HepG2 (cell line): ENCODE data around the gene SMYD5. TPM values are rescaled to one million over a fixed set of nuclear protein-coding genes. Genes with fewer than 3 reads are reported as not detected.

Experiments used
- ATF1 ChIP-seq: IDR thresholded peaks from 2 replicates; pipeline ENCODE4 v1.6.1; 2016; ENCODE audit warnings: mild to moderate bottlenecking, control low read depth
- BCL6 ChIP-seq: IDR thresholded peaks from 2 replicates; pipeline ENCODE4 v1.6.1; 2016; ENCODE audit warnings: missing genetic modification reagents, missing compliant biosample characterization
- BHLHE40 ChIP-seq: IDR thresholded peaks from 2 replicates; pipeline ENCODE4 v1.6.1; 2011; ENCODE audit warnings: low read length, improper control_type of control experiment
- FOXC1 ChIP-seq: sonication (generic); formaldehyde crosslinking; IDR thresholded peaks from 2 replicates; pipeline ENCODE4 v1.8.0; 2022; ENCODE audit warnings: mild to moderate bottlenecking, missing genetic modification reagents, borderline replicate concordance
- KLF12 ChIP-seq: sonication (generic); formaldehyde crosslinking; IDR thresholded peaks from 2 replicates; pipeline ENCODE4 v1.4.0; 2020; ENCODE audit warnings: missing genetic modification reagents, borderline replicate concordance
- NFKB2 ChIP-seq: sonication (generic); formaldehyde crosslinking; IDR thresholded peaks from 2 replicates; pipeline ENCODE4 v1.4.0; 2020; ENCODE audit warnings: missing genetic modification reagents, borderline replicate concordance
- NR2C2 ChIP-seq: sonication (generic); formaldehyde crosslinking; IDR thresholded peaks from 2 replicates; pipeline ENCODE4 v1.4.0; 2020; ENCODE audit warnings: missing genetic modification reagents, mild to moderate bottlenecking, moderate library complexity, borderline replicate concordance
- RNF2 ChIP-seq: fragments of 450-650 bp; conservative IDR thresholded peaks from 2 replicates; pipeline ENCODE4 v1.6.1; 2016; ENCODE audit warnings: low read depth
- SRF ChIP-seq: IDR thresholded peaks from 2 replicates; pipeline ENCODE4 v1.6.1; 2011; ENCODE audit warnings: mild to moderate bottlenecking, low read depth, low read length, moderate library complexity
- STAG1 ChIP-seq: sonication (generic); formaldehyde crosslinking; IDR thresholded peaks from 2 replicates; pipeline ENCODE4 v1.4.0; 2020; ENCODE audit warnings: missing genetic modification reagents
- TBX3 ChIP-seq: fragments of 450-650 bp; IDR thresholded peaks from 2 replicates; pipeline ENCODE4 v1.6.1; 2017; ENCODE audit warnings: antibody characterized with exemption, mild to moderate bottlenecking, inconsistent platforms, borderline replicate concordance
- TOPORS ChIP-seq: sonication (generic); formaldehyde crosslinking; IDR thresholded peaks from 2 replicates; pipeline ENCODE4 v1.8.0; 2023; ENCODE audit warnings: mild to moderate bottlenecking, missing genetic modification reagents
- ZFP37 ChIP-seq: sonication (generic); formaldehyde crosslinking; IDR thresholded peaks from 2 replicates; pipeline ENCODE4 v1.4.0; 2020; ENCODE audit warnings: missing genetic modification reagents, borderline replicate concordance
- ZNF160 ChIP-seq: sonication (generic); formaldehyde crosslinking; IDR thresholded peaks from 2 replicates; pipeline ENCODE4 v1.8.0; 2022; ENCODE audit warnings: mild to moderate bottlenecking, inconsistent platforms, missing genetic modification reagents
- ZNF260 ChIP-seq: sonication (generic); formaldehyde crosslinking; IDR thresholded peaks from 2 replicates; pipeline ENCODE4 v1.4.0; 2020; ENCODE audit warnings: missing genetic modification reagents, low read depth, mild to moderate bottlenecking, borderline replicate concordance
- ZNF549 ChIP-seq: sonication (generic); formaldehyde crosslinking; IDR thresholded peaks from 2 replicates; pipeline ENCODE4 v1.5.0; 2020; ENCODE audit warnings: missing genetic modification reagents
- ZNF567 ChIP-seq: sonication (generic); formaldehyde crosslinking; IDR thresholded peaks from 2 replicates; pipeline ENCODE4 v1.8.1; 2023; ENCODE audit warnings: mild to moderate bottlenecking, missing genetic modification reagents, borderline replicate concordance
- ZNF652 ChIP-seq: IDR thresholded peaks from 2 replicates; pipeline ENCODE4 v1.6.1; 2016; ENCODE audit warnings: low read depth, borderline replicate concordance
- ZNF782 ChIP-seq: sonication (generic); formaldehyde crosslinking; IDR thresholded peaks from 2 replicates; pipeline ENCODE4 v1.4.0; 2020; ENCODE audit warnings: missing genetic modification reagents, mild to moderate bottlenecking, borderline replicate concordance
- polyA plus RNA-seq, 8 experiments: library from polyadenylated mRNA; depleted of rRNA in 3 of 8; stranded (reverse) in 7 of 8; unstranded in 1 of 8; fragments of >200 nt; fragmentation: Illumina TruSeq in 4 of 8; extraction: Trizol in 4 of 8; gene quantifications; 2 replicates each; pipeline versions ENCODE4 v1.2.1 to v1.2.3, GENCODE V29; 2011 to 2016; ENCODE audit warnings: low read depth in 4 of 8, missing spikeins in 1 of 8, mixed read lengths in 1 of 8; ENCODE audit not compliant: insufficient read depth in 1 of 8
- total RNA-seq, 5 experiments: library from RNA; depleted of rRNA; stranded (reverse); fragments of >200 nt; fragmentation: Illumina TruSeq; extraction: Trizol; gene quantifications; 2 replicates each; pipeline ENCODE4 v1.2.3, GENCODE V29; 2016; ENCODE audit warnings: low read depth in 1 of 5
- TF ChIP-seq, protein P1 (sequence below): sonication (generic); formaldehyde crosslinking; IDR thresholded peaks from 2 replicates; pipeline ENCODE4 v1.4.0; 2020; ENCODE audit warnings: mild to moderate bottlenecking, low read depth, missing genetic modification reagents
- TF ChIP-seq, protein P2 (sequence below): sonication (generic); formaldehyde crosslinking; IDR thresholded peaks from 2 replicates; pipeline ENCODE4 v1.8.1; 2023; ENCODE audit warnings: mild to moderate bottlenecking, missing genetic modification reagents
- TF ChIP-seq, protein P3 (sequence below): IDR thresholded peaks from 2 replicates; pipeline ENCODE4 v1.4.0; 2020; ENCODE audit warnings: mild to moderate bottlenecking, missing genetic modification reagents
- TF ChIP-seq, protein P4 (sequence below): sonication (generic); formaldehyde crosslinking; IDR thresholded peaks from 2 replicates; pipeline ENCODE4 v1.4.0; 2020; ENCODE audit warnings: missing genetic modification reagents

Gene SMYD5
- total and polyA plus RNA-seq, 2 of the 13 experiments (the other 11 are each of a cell fraction or from before 2014, with no cell fraction given), result 55.8 to 70.4 TPM

DNA sequence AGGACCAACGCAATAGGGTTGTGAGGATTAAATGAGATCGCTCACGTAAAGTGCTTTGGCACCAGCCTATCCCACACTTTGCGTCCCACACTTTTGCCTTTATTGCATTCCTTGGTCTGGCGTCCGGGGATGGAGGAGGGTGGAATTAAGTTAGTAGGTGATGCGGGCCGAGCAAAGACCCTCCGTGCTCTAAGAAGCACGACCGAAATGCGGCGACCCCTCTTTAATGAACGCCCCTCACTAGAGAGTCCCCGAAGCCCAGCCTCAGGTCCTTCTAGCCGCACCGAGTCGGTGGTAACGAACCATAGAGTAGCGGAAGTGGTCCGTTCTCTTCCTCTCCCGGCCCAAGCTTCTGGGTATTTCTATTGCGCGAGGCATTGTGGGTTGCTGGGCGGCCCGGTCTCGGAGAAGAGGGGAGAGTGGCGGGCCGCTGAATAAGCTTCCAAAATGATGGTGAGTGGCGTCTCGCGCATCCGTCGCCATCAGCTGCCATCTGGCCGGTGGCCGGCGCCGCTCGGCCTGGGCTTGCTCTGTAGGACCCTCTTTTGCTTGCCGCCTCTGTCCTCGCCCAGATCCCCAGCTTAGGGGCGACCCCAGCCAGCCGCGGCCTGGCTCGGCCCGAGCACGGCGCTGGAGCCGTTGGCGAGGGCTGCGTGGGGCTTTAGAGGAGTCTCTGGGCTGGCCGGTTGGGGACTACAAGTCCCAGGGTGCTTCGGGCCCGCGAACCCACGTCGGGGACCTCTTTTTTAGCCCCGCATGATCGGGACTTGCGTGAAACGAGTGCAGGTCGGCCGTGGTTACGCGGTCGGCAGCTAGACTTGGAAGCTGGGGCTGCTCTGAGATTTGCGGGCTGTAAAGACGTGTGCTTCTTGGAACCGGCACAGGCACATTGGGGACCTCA, 20.1 kb downstream of the SMYD5 start, which contains the start of gene CCT7 (continued):
- TF ChIP-seq TBX3 (peak; percentile 8; the same call in 1 of the 2 replicates), BHLHE40 (no peak), SRF (peak; percentile 40; the same call in 1 of the 2 replicates), KLF12 (peak; percentile 17; the same call in 1 of the 2 replicates), ZNF260 (CRISPR knock-in tag) (0 out of 2 replicates have a peak, but pooled peaks have one; percentile 45), STAG1 (no peak), ZNF549 (no peak; the same call in 1 of the 2 replicates), NFKB2 (CRISPR knock-in tag) (peak; percentile 96), FOXC1 (CRISPR knock-in tag) (peak; percentile 87), TOPORS (0 out of 2 replicates have a peak, but pooled peaks have one; percentile 49), ZNF160 (CRISPR knock-in tag) (no peak), ZNF782 (peak; percentile 92; the same call in 1 of the 2 replicates), ZNF567 (CRISPR knock-in tag) (peak; percentile 22; the same call in 1 of the 2 replicates), RNF2 (peak; percentile 67; the same call in 1 of the 2 replicates), ZNF652 (CRISPR knock-in tag) (peak; percentile 86), ZFP37 (CRISPR knock-in tag) (0 out of 2 replicates have a peak, but pooled peaks have one; percentile 24), NR2C2 (CRISPR knock-in tag) (peak; percentile 92), BCL6 (0 out of 2 replicates have a peak, but pooled peaks have one; percentile 53), ATF1 (CRISPR knock-in tag) (peak; percentile 72; the same call in 1 of the 2 replicates)
- TF ChIP-seq, protein P1, sequence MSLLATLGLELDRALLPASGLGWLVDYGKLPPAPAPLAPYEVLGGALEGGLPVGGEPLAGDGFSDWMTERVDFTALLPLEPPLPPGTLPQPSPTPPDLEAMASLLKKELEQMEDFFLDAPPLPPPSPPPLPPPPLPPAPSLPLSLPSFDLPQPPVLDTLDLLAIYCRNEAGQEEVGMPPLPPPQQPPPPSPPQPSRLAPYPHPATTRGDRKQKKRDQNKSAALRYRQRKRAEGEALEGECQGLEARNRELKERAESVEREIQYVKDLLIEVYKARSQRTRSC (CRISPR knock-in tag), result no peak; the same call in 1 of the 2 replicates
- TF ChIP-seq, protein P2, sequence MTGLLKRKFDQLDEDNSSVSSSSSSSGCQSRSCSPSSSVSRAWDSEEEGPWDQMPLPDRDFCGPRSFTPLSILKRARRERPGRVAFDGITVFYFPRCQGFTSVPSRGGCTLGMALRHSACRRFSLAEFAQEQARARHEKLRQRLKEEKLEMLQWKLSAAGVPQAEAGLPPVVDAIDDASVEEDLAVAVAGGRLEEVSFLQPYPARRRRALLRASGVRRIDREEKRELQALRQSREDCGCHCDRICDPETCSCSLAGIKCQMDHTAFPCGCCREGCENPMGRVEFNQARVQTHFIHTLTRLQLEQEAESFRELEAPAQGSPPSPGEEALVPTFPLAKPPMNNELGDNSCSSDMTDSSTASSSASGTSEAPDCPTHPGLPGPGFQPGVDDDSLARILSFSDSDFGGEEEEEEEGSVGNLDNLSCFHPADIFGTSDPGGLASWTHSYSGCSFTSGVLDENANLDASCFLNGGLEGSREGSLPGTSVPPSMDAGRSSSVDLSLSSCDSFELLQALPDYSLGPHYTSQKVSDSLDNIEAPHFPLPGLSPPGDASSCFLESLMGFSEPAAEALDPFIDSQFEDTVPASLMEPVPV (CRISPR knock-in tag), result peak; percentile 97; the same call in 1 of the 2 replicates
- TF ChIP-seq, protein P3, sequence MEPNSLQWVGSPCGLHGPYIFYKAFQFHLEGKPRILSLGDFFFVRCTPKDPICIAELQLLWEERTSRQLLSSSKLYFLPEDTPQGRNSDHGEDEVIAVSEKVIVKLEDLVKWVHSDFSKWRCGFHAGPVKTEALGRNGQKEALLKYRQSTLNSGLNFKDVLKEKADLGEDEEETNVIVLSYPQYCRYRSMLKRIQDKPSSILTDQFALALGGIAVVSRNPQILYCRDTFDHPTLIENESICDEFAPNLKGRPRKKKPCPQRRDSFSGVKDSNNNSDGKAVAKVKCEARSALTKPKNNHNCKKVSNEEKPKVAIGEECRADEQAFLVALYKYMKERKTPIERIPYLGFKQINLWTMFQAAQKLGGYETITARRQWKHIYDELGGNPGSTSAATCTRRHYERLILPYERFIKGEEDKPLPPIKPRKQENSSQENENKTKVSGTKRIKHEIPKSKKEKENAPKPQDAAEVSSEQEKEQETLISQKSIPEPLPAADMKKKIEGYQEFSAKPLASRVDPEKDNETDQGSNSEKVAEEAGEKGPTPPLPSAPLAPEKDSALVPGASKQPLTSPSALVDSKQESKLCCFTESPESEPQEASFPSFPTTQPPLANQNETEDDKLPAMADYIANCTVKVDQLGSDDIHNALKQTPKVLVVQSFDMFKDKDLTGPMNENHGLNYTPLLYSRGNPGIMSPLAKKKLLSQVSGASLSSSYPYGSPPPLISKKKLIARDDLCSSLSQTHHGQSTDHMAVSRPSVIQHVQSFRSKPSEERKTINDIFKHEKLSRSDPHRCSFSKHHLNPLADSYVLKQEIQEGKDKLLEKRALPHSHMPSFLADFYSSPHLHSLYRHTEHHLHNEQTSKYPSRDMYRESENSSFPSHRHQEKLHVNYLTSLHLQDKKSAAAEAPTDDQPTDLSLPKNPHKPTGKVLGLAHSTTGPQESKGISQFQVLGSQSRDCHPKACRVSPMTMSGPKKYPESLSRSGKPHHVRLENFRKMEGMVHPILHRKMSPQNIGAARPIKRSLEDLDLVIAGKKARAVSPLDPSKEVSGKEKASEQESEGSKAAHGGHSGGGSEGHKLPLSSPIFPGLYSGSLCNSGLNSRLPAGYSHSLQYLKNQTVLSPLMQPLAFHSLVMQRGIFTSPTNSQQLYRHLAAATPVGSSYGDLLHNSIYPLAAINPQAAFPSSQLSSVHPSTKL (CRISPR knock-in tag), result peak; percentile 66
- TF ChIP-seq, protein P4, sequence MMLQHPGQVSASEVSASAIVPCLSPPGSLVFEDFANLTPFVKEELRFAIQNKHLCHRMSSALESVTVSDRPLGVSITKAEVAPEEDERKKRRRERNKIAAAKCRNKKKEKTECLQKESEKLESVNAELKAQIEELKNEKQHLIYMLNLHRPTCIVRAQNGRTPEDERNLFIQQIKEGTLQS (CRISPR knock-in tag), result peak; percentile 46
